WTC11 (cell line): Measurements from ENCODE around the gene ZNF609.

Source experiments
- CREB1 ChIP-seq: sonication (generic); formaldehyde crosslinking; IDR thresholded peaks from 2 replicates; pipeline ENCODE4 v1.8.0; 2023; ENCODE audit warnings: mild to moderate bottlenecking, missing genetic modification reagents
- CTCF ChIP-seq: fragments of 200-600 bp; IDR thresholded peaks from 2 replicates; pipeline ENCODE4 v1.8.0; 2022; ENCODE audit warnings: antibody characterized with exemption

GRCh38 chr15:64472161-64472560 lies 11.8 kb downstream of the ZNF609 start:
- no peak for TF ChIP-seq CREB1 (CRISPR knock-in tag)
- TF ChIP-seq CTCF: no peak
